ENCODE data around the gene SGO1. TPM values are rescaled to one million over a fixed set of nuclear protein-coding genes. Genes with fewer than 3 reads are reported as not detected.
A peak's percentile ranks its signal among the peaks of the same experiment; 100 is the strongest.

The SGO1 gene
- total RNA-seq, 1 donor from 2014 or later: 1.6 TPM

- FAIRE-seq (no peak), DNase-seq (ENCODE audit: low spot score in 2 of 2) (no peak)
These were observed 24.3 kb downstream of the SGO1 start for GRCh38 chr3:20161714-20162113.

DNA sequence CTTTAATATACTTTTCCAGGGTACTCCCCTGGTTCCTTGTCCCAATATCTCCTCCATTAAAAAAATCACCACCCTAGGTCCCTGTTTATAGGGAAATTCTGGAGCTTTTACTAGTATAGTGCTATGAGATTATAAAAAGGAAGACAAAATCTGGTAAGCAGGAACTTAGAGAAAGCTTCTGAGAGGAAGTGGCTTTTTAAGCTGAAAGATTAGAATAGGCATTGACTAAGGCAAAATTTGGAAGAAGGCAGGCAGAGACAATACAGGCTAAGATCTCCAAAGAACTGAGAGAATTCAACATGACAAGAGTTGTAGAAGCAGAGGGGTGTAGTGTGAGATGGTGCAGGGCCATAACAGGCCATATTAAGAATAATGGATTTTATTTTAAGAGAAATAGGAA, 25.8 kb downstream of the SGO1 start:
- no peak for FAIRE-seq
- no peak for DNase-seq (ENCODE audit: low spot score in 2 of 2)

DNA sequence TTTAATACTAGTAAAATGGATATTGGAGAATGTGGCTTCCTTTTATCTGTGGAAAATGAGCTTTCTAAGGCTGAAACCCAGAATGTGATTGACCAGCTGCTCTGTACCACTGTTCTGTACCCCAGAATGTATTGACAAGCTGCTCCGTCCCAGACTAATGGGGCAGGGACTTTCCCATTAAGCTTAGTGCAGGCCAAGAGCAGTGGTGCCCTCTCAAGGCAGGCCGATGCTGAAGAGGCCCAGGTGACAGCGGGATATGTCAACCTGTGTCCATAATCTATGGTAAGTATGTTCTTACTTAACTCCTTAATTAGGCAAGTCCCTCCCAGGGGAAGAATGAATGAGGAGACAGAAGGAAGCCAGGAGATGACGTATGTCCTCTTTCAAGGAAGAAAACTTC, 31.1 kb downstream of the SGO1 start:
- no peak for DNase-seq (ENCODE audit: low spot score in 2 of 2)

GRCh38 chr3:20154078-20154477, 31.9 kb downstream of the SGO1 start:
- no peak for DNase-seq (ENCODE audit: low spot score in 2 of 2)
- peak; percentile 28 for FAIRE-seq

More for the DNA sequence above, 31.1 kb downstream of the SGO1 start:
- FAIRE-seq: no peak

- DNase-seq (ENCODE audit: low spot score in 2 of 2) (no peak), FAIRE-seq (no peak)
These were observed 37.5 kb downstream of the SGO1 start for GRCh38 chr3:20148466-20148865.

- DNase-seq (ENCODE audit: low spot score in 2 of 2) (no peak), FAIRE-seq (no peak)
These were observed 38.6 kb downstream of the SGO1 start for GRCh38 chr3:20147361-20147760.

- DNase-seq (ENCODE audit: low spot score in 2 of 2): no peak
- no peak for FAIRE-seq
These were observed 39.7 kb downstream of the SGO1 start for GRCh38 chr3:20146301-20146700.

GRCh38 chr3:20145874-20146273, 40.1 kb downstream of the SGO1 start:
- FAIRE-seq: no peak
- no peak for DNase-seq (ENCODE audit: low spot score in 2 of 2)

DNA sequence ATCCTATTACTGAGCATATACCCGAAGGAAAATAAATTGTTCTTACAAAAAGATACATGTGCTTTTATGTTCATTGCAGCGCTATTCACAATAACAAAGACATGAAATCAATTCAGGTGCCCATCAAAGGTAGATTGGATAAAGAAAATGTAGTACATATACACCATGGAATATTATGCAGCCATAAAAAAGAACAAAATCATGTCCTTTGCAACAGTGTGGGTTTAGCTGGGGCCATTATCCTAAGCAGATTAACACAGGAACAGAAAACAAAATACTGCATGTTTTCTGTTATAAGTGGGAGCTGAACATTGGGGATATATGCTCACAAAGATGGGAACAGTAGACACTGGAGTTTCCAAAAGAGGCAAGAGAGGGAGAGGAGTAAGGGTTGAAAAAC, 42.5 kb downstream of the SGO1 start:
- no peak for FAIRE-seq

GRCh38 chr3:20142517-20142916, 43.5 kb downstream of the SGO1 start:
- FAIRE-seq: no peak
- no peak for DNase-seq (ENCODE audit: low spot score in 2 of 2)

More for the DNA sequence above, 42.5 kb downstream of the SGO1 start:
- no peak for DNase-seq (ENCODE audit: low spot score in 2 of 2)

GRCh38 chr3:20141851-20142250, 44.2 kb downstream of the SGO1 start:
- DNase-seq (ENCODE audit: low spot score in 2 of 2) (peak; percentile 14 to 36), FAIRE-seq (no peak)

DNA sequence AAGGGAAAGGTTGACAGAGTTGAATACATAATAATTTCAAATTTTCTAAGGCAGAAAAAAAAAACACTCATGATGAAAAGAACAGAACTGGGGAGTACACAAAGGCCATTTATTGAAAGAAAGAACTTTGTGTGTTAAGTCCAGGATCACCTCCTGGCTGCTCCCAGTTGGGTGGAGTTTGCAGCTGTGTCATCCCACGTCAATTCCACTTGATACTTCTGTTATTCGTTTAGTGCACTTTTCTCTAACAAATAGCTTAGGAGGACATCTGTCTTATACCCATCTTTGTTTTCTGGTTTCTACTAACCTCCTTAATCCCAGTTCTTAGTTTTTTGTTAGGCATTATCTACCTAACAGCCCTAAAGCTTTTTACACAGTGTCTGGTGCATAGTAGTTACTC, 44.7 kb downstream of the SGO1 start:
- no peak for FAIRE-seq
- peak in 1 of 2 donors; percentile 4 for DNase-seq (ENCODE audit: low spot score in 2 of 2)

DNA sequence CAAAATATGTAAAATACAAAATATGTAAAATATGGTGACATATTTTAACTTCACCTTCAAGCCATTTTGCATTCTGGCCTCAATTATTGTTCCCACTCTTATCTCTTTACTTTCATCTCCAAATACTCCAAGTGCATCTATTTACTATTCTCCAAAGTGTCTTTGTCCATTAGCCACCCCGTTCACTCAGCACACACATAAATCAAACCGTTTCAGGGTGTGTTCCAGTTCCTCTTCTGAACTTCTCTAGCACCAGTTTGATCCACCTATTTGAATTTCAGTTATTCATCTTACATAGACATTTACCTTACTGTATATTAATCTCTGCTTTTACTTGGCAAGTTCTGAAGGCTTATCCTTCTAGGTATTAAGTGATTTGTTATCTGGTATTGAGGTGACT, 45.1 kb downstream of the SGO1 start:
- DNase-seq (ENCODE audit: low spot score in 2 of 2) (no peak), FAIRE-seq (no peak)

DNA sequence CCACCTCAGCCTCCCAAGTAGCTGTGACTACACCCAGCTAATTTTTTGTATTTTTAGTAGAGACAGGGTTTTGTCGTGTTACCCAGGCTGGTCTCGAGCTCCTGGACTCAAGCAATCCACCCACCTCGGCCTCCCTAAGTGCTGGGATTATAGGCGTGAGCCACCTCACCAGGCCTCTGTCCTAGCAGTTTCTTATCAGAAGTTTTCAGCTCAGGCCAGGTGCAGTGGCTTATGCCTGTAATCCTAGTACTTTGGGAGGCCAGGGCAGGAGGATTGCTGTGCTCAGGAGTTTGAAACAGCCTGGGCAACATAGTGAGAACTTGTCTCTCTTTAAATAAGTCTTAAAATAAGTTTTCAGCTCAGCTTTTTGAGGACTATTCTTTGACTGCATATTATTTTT, 48.4 kb downstream of the SGO1 start:
- DNase-seq (ENCODE audit: low spot score in 2 of 2): no peak
- no peak for FAIRE-seq

- no peak for FAIRE-seq
- DNase-seq (ENCODE audit: low spot score in 2 of 2): no peak
These were observed 49.8 kb downstream of the SGO1 start for GRCh38 chr3:20136231-20136630.

DNA sequence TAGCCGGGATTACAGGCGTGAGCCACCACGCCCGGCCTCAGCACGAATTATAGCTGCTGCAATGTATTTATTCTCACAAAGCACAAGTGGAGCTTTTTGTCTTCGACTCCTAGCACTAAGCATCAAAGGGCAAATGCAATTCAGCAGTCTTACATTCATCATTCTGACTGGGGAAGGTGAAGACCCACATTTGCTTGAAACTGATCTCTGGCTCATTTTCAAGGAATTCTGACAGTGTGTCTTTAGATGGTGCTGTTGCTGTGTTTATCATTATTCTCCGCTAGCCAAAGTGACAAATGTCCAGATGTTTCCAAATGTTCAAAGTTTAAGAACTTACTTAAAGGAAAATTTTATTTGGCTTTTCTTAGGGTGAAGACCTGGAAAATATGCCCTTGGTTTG, 55.9 kb downstream of the SGO1 start:
- peak in 1 of 2 donors; percentile 8 for DNase-seq (ENCODE audit: low spot score in 2 of 2)
- no peak for FAIRE-seq

GRCh38 chr3:20128358-20128757, 57.6 kb downstream of the SGO1 start:
- DNase-seq (ENCODE audit: low spot score in 2 of 2): no peak
- FAIRE-seq: no peak

GRCh38 chr3:20125897-20126296, 60.1 kb downstream of the SGO1 start:
- FAIRE-seq: no peak
- no peak for DNase-seq (ENCODE audit: low spot score in 2 of 2)

DNA sequence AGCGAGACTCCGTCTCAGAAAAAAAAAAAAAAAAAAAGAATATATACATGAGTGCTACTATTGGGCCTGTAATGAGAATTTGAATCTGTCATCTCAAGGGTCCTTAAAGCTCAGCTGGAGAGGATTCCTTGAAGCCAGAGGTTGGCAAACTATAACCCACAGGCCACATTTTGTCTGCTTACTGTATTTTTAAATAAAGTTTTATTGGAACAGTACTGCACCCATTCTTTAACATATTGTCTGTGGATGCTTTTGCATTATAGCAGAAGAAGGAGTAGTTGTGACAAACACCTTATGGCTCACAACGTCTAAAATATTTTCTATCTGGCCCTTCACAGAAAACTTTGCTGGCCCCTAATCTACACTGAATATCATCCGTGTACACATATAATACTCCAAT, 60.7 kb downstream of the SGO1 start:
- FAIRE-seq (no peak), DNase-seq (ENCODE audit: low spot score in 2 of 2) (no peak)

GRCh38 chr3:20123131-20123652, 62.8 kb downstream of the SGO1 start:
- DNase-seq (ENCODE audit: low spot score in 2 of 2) (no peak), FAIRE-seq (no peak)

GRCh38 chr3:20121088-20121487, 64.9 kb downstream of the SGO1 start:
- peak; percentile 10 for FAIRE-seq
- DNase-seq (ENCODE audit: low spot score in 2 of 2): no peak
